Naive B cell (primary cell): ENCODE data around the gene KIF14. TPM values are rescaled to one million over a fixed set of nuclear protein-coding genes. Genes with fewer than 3 reads are reported as not detected.

Source experiments
- ATAC-seq, 2 donors: fragments of 150-1000 bp; cut with Tn5 transposase; 2 replicates each; pipeline ENCODE4 v1.10.0; 2021; ENCODE audit warnings: low read depth in 2 of 2, mild to moderate bottlenecking in 2 of 2, moderate library complexity in 2 of 2
- DNase-seq: peaks from one replicate; pipeline ENCODE4 v3.0.0; 2022
- H3K27ac Mint-ChIP-seq, 6 donors: one replicate each; pipeline ENCODE4 v1.8.0; 2020 to 2022; ENCODE audit warnings: mild to moderate bottlenecking in 6 of 6, mixed read lengths in 6 of 6, moderate library complexity in 5 of 6, inconsistent platforms in 2 of 6
- H3K27me3 Mint-ChIP-seq, 3 donors: one replicate each; pipeline ENCODE4 v1.8.0; 2021 to 2022; ENCODE audit warnings: mixed read lengths in 3 of 3, mild to moderate bottlenecking in 1 of 3
- H3K36me3 Mint-ChIP-seq, 2 donors: one replicate each; pipeline ENCODE4 v1.8.0; 2020 to 2022; ENCODE audit warnings: mixed read lengths in 2 of 2, inconsistent platforms in 1 of 2, mild to moderate bottlenecking in 1 of 2
- H3K4me1 Mint-ChIP-seq, 3 donors: one replicate each; pipeline ENCODE4 v1.8.0; 2020 to 2022; ENCODE audit warnings: mixed read lengths in 3 of 3, inconsistent platforms in 1 of 3, mild to moderate bottlenecking in 1 of 3, moderate library complexity in 1 of 3
- H3K4me3 Mint-ChIP-seq, 8 donors: one replicate each; pipeline ENCODE4 v1.8.0; 2020 to 2022; ENCODE audit warnings: mild to moderate bottlenecking in 8 of 8, mixed read lengths in 8 of 8, moderate library complexity in 8 of 8, inconsistent platforms in 2 of 8
- H3K9me3 Mint-ChIP-seq, 7 donors: one replicate each; pipeline ENCODE4 v1.8.0; 2020 to 2022; ENCODE audit warnings: mixed read lengths in 7 of 7, mild to moderate bottlenecking in 5 of 7, inconsistent platforms in 2 of 7, moderate library complexity in 1 of 7
- polyA plus RNA-seq, 6 donors: library from polyadenylated mRNA; unstranded; fragments of 300-500 nt; fragmentation: Illumina TruSeq; gene quantifications; one replicate each; pipeline ENCODE4 v1.2.3, GENCODE V29; 2021; ENCODE audit warnings: low read depth in 6 of 6

The KIF14 gene
- polyA plus RNA-seq, 6 donors from 2014 or later = not detected

DNA sequence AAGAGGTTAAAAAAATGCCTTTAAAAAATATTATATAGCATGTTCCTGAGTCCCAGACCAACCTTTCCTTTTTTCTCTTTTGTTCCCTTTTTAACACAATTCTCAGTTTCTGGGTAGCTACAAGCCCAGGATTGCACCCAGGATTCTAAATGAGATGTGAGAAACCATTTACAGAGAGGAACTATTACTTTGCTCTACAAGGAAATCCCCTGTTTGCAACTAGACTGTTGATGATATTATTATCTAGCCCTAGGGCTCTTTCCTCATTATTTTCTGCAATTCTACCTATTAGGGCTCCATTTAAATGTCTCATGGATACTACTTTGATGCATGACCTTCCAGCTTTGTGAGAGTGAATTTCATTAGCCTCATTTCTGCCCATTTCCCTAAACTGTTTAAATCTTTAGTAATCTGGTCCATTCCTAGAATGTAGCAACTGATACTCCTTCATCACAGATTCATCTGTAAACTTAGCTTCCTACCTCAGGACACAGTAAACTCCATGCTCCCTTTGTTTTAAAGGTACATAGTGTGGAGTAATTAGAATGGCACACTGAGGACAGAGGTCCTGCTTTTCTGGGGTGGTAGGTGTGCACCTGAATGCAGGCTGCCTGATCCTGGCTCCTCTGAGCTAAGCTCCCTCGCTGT lies 7.1 kb upstream of the KIF14 start:
- no peaks in the 10 kb centered on the region for H3K36me3 Mint-ChIP-seq
- no peaks in the 10 kb centered on the region for H3K27me3 Mint-ChIP-seq
- peaks cover 17 to 25% (median 21%) of the 10 kb centered on the region in 3 donors for H3K4me1 Mint-ChIP-seq
- DNase-seq (peak; percentile 28), ATAC-seq (peak; percentile 58 to 59)
- no peaks in the 10 kb centered on the region for H3K9me3 Mint-ChIP-seq
- H3K27ac Mint-ChIP-seq = peak overlapping the region; percentile 48 to 97 (median 86)
- peak overlapping the region in 7 of 8 donors; percentile 5 to 83 (median 47) for H3K4me3 Mint-ChIP-seq

GRCh38 chr1:200626853-200627534 lies 6.4 kb upstream of the KIF14 start:
- Mint-ChIP-seq H3K36me3 (no peaks in the 10 kb centered on the region), H3K9me3 (no peaks in the 10 kb centered on the region), H3K4me3 (no peak overlapping the region), H3K27me3 (no peaks in the 10 kb centered on the region), H3K4me1 (peaks cover 17 to 25% (median 25%) of the 10 kb centered on the region in 3 donors), H3K27ac (peak overlapping the region in 2 of 6 donors; percentile 6 to 83)
- DNase-seq (no peak), ATAC-seq (no peak)

DNA sequence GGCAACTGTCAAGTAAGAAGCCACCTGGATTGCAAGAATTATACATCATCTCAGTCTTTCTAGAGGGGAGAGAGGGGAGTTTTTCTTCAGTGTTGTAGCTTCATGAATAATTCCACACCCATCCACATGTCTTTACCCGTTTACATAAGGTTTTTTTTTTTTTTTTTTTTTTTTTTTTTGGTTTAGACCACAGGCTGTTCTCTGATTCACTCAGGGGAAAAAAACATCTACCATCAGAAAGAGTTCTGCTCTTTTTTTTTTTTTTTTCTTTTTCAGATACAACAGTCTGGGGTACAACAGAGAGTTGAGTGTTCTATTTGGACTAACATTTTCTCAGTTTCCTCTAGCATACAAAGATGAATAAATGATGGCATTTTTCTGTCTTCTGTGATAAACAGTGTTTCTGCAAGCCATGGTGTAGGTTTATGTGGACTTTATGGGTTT lies 4.9 kb upstream of the KIF14 start:
- Mint-ChIP-seq H3K36me3 (no peaks in the 10 kb centered on the region), H3K9me3 (no peaks in the 10 kb centered on the region), H3K4me1 (peaks cover 20 to 35% (median 33%) of the 10 kb centered on the region in 3 donors), H3K4me3 (peak overlapping the region in 1 of 8 donors; percentile 36), H3K27me3 (no peaks in the 10 kb centered on the region), H3K27ac (no peak overlapping the region)
- ATAC-seq = no peak
- no peak for DNase-seq

DNA sequence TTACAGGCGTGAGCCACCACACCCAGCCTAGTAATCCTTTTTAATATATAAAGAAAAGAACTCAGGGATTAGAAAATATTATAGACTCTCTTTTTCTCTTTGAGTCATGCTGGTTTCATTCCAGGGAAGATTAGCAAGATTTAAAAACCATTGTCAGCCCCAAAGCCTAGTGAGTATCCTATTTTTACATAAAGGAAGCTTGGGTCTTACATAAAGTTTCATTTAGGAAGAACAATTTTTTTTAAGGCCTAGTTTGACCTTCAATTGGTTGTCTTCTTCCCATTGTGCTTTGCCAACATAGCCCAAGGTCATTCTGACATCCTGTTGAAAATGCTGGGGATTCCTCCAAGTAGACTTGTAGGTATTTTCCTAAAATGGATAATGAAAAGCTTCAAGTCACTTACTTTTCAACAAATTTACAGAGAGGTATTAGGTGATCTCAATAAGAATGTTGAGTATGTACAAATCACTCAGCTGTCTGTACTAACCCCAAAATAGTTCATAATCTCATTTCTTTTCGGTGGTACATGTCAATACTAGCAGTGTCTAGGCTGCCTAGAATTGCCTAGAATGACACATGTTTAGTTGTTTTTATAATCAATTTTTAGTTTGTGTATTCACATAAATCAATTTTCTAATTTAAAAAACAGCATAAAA lies 4.3 kb upstream of the KIF14 start:
- no peak for ATAC-seq
- no peaks in the 10 kb centered on the region for H3K9me3 Mint-ChIP-seq
- H3K4me3 Mint-ChIP-seq = peak overlapping the region in 1 of 8 donors; percentile 44

GRCh38 chr1:200619894-200620272 lies 668 bp downstream of the KIF14 start:
- Mint-ChIP-seq H3K36me3 (no peaks in the 10 kb centered on the region), H3K9me3 (no peaks in the 10 kb centered on the region), H3K4me1 (peaks cover 4 to 14% (median 9%) of the 10 kb centered on the region in 3 donors), H3K4me3 (peak overlapping the region; percentile 94 to 99 (median 97)), H3K27me3 (no peaks in the 10 kb centered on the region), H3K27ac (peak overlapping the region in 2 of 6 donors; percentile 26 to 38)
- no peak for ATAC-seq
- no peak for DNase-seq

More for the DNA sequence above, 4.3 kb upstream of the KIF14 start:
- Mint-ChIP-seq H3K27me3 (no peaks in the 10 kb centered on the region), H3K36me3 (no peaks in the 10 kb centered on the region), H3K27ac (peak overlapping the region in 1 of 6 donors; percentile 30), H3K4me1 (peaks cover 21 to 35% (median 34%) of the 10 kb centered on the region in 3 donors)
- no peak for DNase-seq

DNA sequence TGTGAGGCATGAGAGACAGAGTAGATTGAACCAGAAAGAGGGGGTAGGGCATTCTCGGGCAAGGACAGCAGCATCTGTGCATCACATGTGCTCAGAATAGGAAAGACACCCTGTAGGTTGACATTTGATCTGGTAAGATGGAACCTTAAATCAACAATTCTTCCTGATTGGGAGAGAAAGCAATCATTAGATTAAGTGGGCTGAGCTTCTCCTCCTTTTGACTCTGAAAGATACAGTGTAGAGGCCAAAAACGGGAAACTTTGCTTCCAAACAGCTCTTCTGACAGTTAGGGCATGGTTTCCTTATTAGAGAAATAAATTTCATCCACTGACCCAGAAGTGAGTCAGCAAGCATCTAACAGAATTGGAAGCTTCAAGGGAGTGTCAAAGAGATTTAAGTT lies 9.7 kb downstream of the KIF14 start:
- Mint-ChIP-seq H3K36me3 (no peaks in the 10 kb centered on the region), H3K9me3 (no peaks in the 10 kb centered on the region), H3K27ac (no peak overlapping the region), H3K4me3 (no peak overlapping the region), H3K4me1 (no peaks in the 10 kb centered on the region), H3K27me3 (peaks cover 0 to 5% (median 0%) of the 10 kb centered on the region in 3 donors)
- ATAC-seq (no peak), DNase-seq (no peak)

- H3K27ac Mint-ChIP-seq = no peak overlapping the region
- ATAC-seq (no peak), DNase-seq (no peak)
- H3K9me3 Mint-ChIP-seq = no peaks in the 10 kb centered on the region
- H3K4me1 Mint-ChIP-seq = no peaks in the 10 kb centered on the region
- no peaks in the 10 kb centered on the region for H3K36me3 Mint-ChIP-seq
- H3K27me3 Mint-ChIP-seq = no peaks in the 10 kb centered on the region
- no peak overlapping the region for H3K4me3 Mint-ChIP-seq
Observed at GRCh38 chr1:200602632-200603031, 17.9 kb downstream of the KIF14 start.

DNA sequence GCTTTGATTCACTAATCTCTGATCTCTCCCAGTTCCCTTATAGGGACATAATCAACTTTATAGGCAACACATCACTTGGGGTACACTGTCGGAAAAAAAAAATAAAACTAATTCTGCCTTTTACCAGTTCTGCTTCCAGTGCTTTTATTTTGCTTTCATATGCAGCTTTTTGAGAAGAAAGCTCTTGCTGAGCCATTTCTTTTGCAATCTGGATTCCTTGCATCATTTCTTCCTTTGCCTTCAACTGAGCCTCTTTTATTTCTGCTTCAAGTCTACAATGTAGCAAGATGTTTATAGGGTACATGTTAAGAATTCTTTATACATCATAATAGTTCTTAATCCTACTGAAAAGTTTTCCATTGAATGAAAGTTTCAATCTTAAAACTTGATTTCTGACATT lies 30.6 kb downstream of the KIF14 start:
- H3K27me3 Mint-ChIP-seq = no peaks in the 10 kb centered on the region
- no peaks in the 10 kb centered on the region for H3K36me3 Mint-ChIP-seq
- no peak overlapping the region for H3K27ac Mint-ChIP-seq

DNA sequence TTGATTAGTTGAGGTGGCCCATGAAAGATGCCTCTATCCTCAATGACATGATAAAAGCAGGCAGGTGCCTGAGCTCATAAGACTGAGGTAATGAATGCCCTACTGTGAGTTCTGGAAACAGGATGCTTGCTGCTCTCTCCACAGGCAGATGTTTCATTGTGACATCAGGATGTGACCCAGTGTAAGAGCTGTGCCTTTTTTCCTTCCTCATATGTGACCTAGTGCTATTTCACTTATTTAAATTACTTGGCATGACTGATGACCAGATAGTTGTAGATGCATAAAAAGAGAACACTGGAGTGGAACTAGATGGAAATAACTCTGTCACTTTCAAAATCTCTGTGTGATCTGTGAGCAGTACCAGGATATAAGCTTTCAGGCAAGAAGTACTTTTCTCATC lies 31.9 kb downstream of the KIF14 start:
- no peaks in the 10 kb centered on the region for H3K36me3 Mint-ChIP-seq
- peak; percentile 60 to 67 for ATAC-seq
- peaks cover 0 to 2% (median 0%) of the 10 kb centered on the region in 7 donors for H3K9me3 Mint-ChIP-seq
- H3K4me1 Mint-ChIP-seq = peaks cover 0 to 4% (median 0%) of the 10 kb centered on the region in 3 donors
- no peak for DNase-seq
- H3K27me3 Mint-ChIP-seq = no peaks in the 10 kb centered on the region
- peak overlapping the region in 1 of 6 donors; percentile 13 for H3K27ac Mint-ChIP-seq
- no peak overlapping the region for H3K4me3 Mint-ChIP-seq

More for the DNA sequence above, 30.6 kb downstream of the KIF14 start:
- Mint-ChIP-seq H3K4me1 (peaks cover 0 to 4% (median 0%) of the 10 kb centered on the region in 3 donors), H3K4me3 (no peak overlapping the region), H3K9me3 (no peaks in the 10 kb centered on the region)
- ATAC-seq (no peak), DNase-seq (no peak)

DNA sequence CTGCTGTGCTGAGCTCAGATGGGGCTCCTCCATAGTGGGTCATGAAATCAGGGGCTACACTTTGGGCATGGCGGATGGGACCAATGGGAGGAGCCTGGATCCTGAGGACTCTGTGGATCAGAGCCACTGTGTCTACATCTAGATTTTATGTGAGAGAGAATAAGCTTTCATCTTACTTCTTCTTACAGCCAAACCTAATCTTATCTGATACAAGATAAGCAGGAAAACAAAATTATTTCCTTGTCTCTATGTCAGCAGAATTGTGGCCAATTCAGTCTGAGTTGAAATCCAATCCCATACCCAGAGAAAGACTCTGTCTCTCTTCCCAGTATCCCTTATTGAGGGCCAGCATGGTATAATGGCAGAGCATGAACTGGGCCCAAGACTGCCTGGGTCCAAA lies 56.2 kb downstream of the KIF14 start:
- no peaks in the 10 kb centered on the region for H3K36me3 Mint-ChIP-seq
- no peak overlapping the region for H3K4me3 Mint-ChIP-seq
- DNase-seq (no peak), ATAC-seq (no peak)
- H3K27me3 Mint-ChIP-seq = no peaks in the 10 kb centered on the region
- H3K27ac Mint-ChIP-seq = no peak overlapping the region
- no peaks in the 10 kb centered on the region for H3K4me1 Mint-ChIP-seq
- no peaks in the 10 kb centered on the region for H3K9me3 Mint-ChIP-seq

GRCh38 chr1:200561856-200562214 lies 58.7 kb downstream of the KIF14 start:
- no peaks in the 10 kb centered on the region for H3K36me3 Mint-ChIP-seq
- no peaks in the 10 kb centered on the region for H3K4me1 Mint-ChIP-seq
- H3K27me3 Mint-ChIP-seq = no peaks in the 10 kb centered on the region
- ATAC-seq = no peak
- H3K9me3 Mint-ChIP-seq = no peaks in the 10 kb centered on the region
- no peak overlapping the region for H3K4me3 Mint-ChIP-seq
- no peak overlapping the region for H3K27ac Mint-ChIP-seq
- DNase-seq = no peak

DNA sequence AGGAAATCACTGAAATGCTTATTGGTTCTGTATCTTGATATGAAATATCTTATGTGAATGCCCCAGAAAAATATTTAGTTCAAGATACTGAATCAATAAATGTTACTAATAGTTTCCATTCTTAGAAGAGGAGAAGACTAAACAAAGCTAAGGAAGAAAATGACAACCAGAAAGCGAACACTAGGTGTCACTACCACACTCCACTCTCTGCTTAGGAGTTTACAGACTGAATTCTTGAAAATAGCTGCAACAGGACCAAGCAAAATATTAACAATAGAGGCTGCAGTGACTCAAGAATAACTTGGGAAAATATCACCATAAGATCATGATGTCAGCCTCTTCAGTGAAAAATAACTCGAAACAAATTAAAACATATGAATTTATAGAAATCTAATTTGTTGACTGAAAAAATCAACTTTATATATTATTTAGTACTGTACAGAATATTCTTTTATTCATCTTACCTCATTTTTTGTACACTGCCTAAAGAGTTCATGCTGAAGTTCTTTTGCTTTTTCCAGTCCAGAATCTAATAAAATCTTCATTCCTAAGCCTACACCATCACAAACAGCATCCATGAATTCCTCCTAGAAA lies 61.6 kb downstream of the KIF14 start:
- no peak overlapping the region for H3K4me3 Mint-ChIP-seq
- H3K9me3 Mint-ChIP-seq = no peaks in the 10 kb centered on the region
- no peaks in the 10 kb centered on the region for H3K27me3 Mint-ChIP-seq
- DNase-seq = peak; percentile 6
- H3K36me3 Mint-ChIP-seq = no peaks in the 10 kb centered on the region
- ATAC-seq = no peak
- H3K4me1 Mint-ChIP-seq = no peaks in the 10 kb centered on the region
- no peak overlapping the region for H3K27ac Mint-ChIP-seq

DNA sequence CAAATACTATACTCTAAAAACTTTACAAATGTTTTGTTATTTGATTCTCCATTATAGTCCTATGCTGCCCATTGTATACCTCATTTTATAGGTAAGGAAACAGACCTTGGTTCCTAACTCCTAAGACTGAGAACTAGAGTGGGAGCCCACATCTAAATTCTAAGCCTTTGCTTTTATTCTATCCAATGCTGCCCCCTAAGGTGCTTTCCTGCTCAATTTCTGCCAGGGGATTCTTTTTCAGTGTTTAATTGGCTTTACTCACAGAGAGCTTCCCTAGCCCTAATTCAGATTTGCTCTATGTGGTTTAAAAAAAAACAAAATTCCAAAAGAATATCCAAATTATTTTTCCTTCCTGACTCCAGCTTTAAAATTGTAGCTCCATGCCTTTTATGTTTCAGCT lies 64.5 kb downstream of the KIF14 start:
- H3K4me1 Mint-ChIP-seq = no peaks in the 10 kb centered on the region
- DNase-seq (no peak), ATAC-seq (no peak)
- H3K4me3 Mint-ChIP-seq = no peak overlapping the region
- H3K27ac Mint-ChIP-seq = no peak overlapping the region
- no peaks in the 10 kb centered on the region for H3K9me3 Mint-ChIP-seq
- H3K36me3 Mint-ChIP-seq = no peaks in the 10 kb centered on the region
- H3K27me3 Mint-ChIP-seq = no peaks in the 10 kb centered on the region
